Measurements from ENCODE around the gene PLCB3. TPM values are rescaled to one million over a fixed set of nuclear protein-coding genes. Genes with fewer than 3 reads are reported as not detected.

Gene PLCB3
- total RNA-seq, 4 donors from 2014 or later = 10.8 to 17.9 (median 16.3) TPM

- no peak for TF ChIP-seq CTCF (IDR thresholded peaks at IDR 0.05; ENCODE audit: low read depth)
Measured at GRCh38 chr11:64244966-64245365, 6.4 kb upstream of the PLCB3 start.

- TF ChIP-seq CTCF (IDR thresholded peaks at IDR 0.05; ENCODE audit: low read depth) = no peak
Measured at GRCh38 chr11:64245401-64245796, 5.9 kb upstream of the PLCB3 start.

- no peak for TF ChIP-seq CTCF (IDR thresholded peaks at IDR 0.05; ENCODE audit: low read depth)
Measured at GRCh38 chr11:64245797-64246620, 5.3 kb upstream of the PLCB3 start.

- no peak for TF ChIP-seq CTCF (IDR thresholded peaks at IDR 0.05; ENCODE audit: low read depth)
Measured at GRCh38 chr11:64246871-64247728, 4.2 kb upstream of the PLCB3 start, which contains the start of gene PPP1R14B. PPP1R14B (minus strand) TSS chr11:64246943; CDS start chr11:64246673, 270 bp downstream.

GRCh38 chr11:64247729-64248531 is 3.4 kb upstream of the PLCB3 start:
- no peak for TF ChIP-seq CTCF (IDR thresholded peaks at IDR 0.05; ENCODE audit: low read depth)

- TF ChIP-seq CTCF (IDR thresholded peaks at IDR 0.05; ENCODE audit: low read depth) = no peak
Measured at GRCh38 chr11:64248578-64248977, 2.8 kb upstream of the PLCB3 start.
